Smooth muscle cell (in vitro differentiated cells): ENCODE data around the gene MACROD2. TPM values are rescaled to one million over a fixed set of nuclear protein-coding genes. Genes with fewer than 3 reads are reported as not detected.

Experiments
- DNase-seq: peaks from one replicate; lab custom pipeline; 2025; ENCODE audit not compliant: unreplicated experiment; lab: John Stamatoyannopoulos, UW
- H2AFZ ChIP-seq: fragments of 200-600 bp; sonication (generic); 2 replicates; pipeline ENCODE4 v1.6.0; 2016; ENCODE audit warnings: antibody characterized with exemption, low read depth, mild to moderate bottlenecking
- H3F3A ChIP-seq: fragments of 200-600 bp; sonication (generic); 2 replicates; pipeline ENCODE4 v1.6.0; 2017; ENCODE audit warnings: antibody characterized with exemption, low read depth
- H3K27ac ChIP-seq: fragments of 200-600 bp; sonication (generic); 2 replicates; pipeline ENCODE4 v1.5.1; 2016; ENCODE audit warnings: low read depth, mild to moderate bottlenecking
- H3K27me3 ChIP-seq: fragments of 200-600 bp; sonication (generic); 2 replicates; pipeline ENCODE4 v1.6.1; 2016; ENCODE audit warnings: low read depth, mild to moderate bottlenecking
- H3K36me3 ChIP-seq: fragments of 200-600 bp; sonication (generic); 2 replicates; pipeline ENCODE4 v1.5.1; 2016; ENCODE audit warnings: low read depth
- H3K4me1 ChIP-seq: fragments of 200-600 bp; sonication (generic); 2 replicates; pipeline ENCODE4 v1.5.1; 2016; ENCODE audit warnings: low read depth
- H3K4me2 ChIP-seq: fragments of 200-600 bp; sonication (generic); 2 replicates; pipeline ENCODE4 v1.6.0; 2016; ENCODE audit warnings: mild to moderate bottlenecking
- H3K4me3 ChIP-seq: fragments of 200-600 bp; sonication (generic); 2 replicates; pipeline ENCODE4 v1.5.1; 2016; ENCODE audit warnings: mild to moderate bottlenecking
- H3K79me2 ChIP-seq: fragments of 200-600 bp; sonication (generic); 2 replicates; pipeline ENCODE4 v1.6.0; 2016; ENCODE audit warnings: low read depth, mild to moderate bottlenecking
- H3K9ac ChIP-seq: fragments of 200-600 bp; sonication (generic); 2 replicates; pipeline ENCODE4 v1.6.0; 2016; ENCODE audit warnings: low read depth
- H3K9me3 ChIP-seq: fragments of 200-600 bp; sonication (generic); replicated peaks from 2 replicates; pipeline ENCODE4 v1.5.1; 2016; ENCODE audit warnings: low read depth
- H4K20me1 ChIP-seq: fragments of 200-600 bp; sonication (generic); 2 replicates; pipeline ENCODE4 v1.6.0; 2016; ENCODE audit warnings: low read depth
- WGBS: methylation state at CpG from one replicate; pipeline ENCODE4 v1.1.7; 2016; ENCODE audit warnings: low lambda C conversion rate; 5-methylcytosine and 5-hydroxymethylcytosine counted together
- polyA plus RNA-seq: library from polyadenylated mRNA; unstranded; fragments of >200 nt; fragmentation: Nextera tagmentation; extraction: Ambion mirVana; gene quantifications from 2 replicates; pipeline ENCODE4 v1.2.1, GENCODE V29; 2016
- total RNA-seq: library from RNA; depleted of rRNA; stranded (reverse); fragments of >200 nt; gene quantifications from 2 replicates; pipeline ENCODE4 v1.2.3, GENCODE V29; 2014
- TF ChIP-seq, protein P1 (sequence below): fragments of 200-600 bp; sonication (generic); IDR thresholded peaks from 2 replicates; pipeline ENCODE4 v1.5.1; 2017; ENCODE audit warnings: borderline replicate concordance, mild to moderate bottlenecking, antibody characterized with exemption; ENCODE audit not compliant: insufficient read depth, poor library complexity, severe bottlenecking

The MACROD2 gene
- total RNA-seq: 0.04 and 0.94 TPM in 2 replicates
- polyA plus RNA-seq: 0.32 and 0.89 TPM in 2 replicates

- H4K20me1 ChIP-seq: no peaks in the 10 kb centered on the region
- no peaks in the 10 kb centered on the region for H3K9me3 ChIP-seq
- DNase-seq: peak; percentile 44
- peaks cover 7% of the 10 kb centered on the region for H3K4me1 ChIP-seq
- H3K27ac ChIP-seq: no peak within 1 kb of the TSS
- H3F3A ChIP-seq: no peaks in the 10 kb centered on the region
- peak within 1 kb of the TSS; percentile 69 for H3K4me3 ChIP-seq
- 2% methylated on average over 47 of the region's 61 CpGs for WGBS
- TF ChIP-seq, protein P1, sequence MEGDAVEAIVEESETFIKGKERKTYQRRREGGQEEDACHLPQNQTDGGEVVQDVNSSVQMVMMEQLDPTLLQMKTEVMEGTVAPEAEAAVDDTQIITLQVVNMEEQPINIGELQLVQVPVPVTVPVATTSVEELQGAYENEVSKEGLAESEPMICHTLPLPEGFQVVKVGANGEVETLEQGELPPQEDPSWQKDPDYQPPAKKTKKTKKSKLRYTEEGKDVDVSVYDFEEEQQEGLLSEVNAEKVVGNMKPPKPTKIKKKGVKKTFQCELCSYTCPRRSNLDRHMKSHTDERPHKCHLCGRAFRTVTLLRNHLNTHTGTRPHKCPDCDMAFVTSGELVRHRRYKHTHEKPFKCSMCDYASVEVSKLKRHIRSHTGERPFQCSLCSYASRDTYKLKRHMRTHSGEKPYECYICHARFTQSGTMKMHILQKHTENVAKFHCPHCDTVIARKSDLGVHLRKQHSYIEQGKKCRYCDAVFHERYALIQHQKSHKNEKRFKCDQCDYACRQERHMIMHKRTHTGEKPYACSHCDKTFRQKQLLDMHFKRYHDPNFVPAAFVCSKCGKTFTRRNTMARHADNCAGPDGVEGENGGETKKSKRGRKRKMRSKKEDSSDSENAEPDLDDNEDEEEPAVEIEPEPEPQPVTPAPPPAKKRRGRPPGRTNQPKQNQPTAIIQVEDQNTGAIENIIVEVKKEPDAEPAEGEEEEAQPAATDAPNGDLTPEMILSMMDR: no peak
- H3K9ac ChIP-seq: no peak within 1 kb of the TSS
- no peaks in the 10 kb centered on the region for H3K79me2 ChIP-seq
- peak within 1 kb of the TSS; percentile 9 for H2AFZ ChIP-seq
- H3K4me2 ChIP-seq: peak within 1 kb of the TSS; percentile 92
- H3K36me3 ChIP-seq: no peaks in the 10 kb centered on the region
- peaks cover 20% of the 10 kb centered on the region for H3K27me3 ChIP-seq
These were observed at the start of gene MACROD2 for GRCh38 chr20:13995086-13995665. TSS of gene MACROD2 (plus strand) at chr20:13995516.

DNA sequence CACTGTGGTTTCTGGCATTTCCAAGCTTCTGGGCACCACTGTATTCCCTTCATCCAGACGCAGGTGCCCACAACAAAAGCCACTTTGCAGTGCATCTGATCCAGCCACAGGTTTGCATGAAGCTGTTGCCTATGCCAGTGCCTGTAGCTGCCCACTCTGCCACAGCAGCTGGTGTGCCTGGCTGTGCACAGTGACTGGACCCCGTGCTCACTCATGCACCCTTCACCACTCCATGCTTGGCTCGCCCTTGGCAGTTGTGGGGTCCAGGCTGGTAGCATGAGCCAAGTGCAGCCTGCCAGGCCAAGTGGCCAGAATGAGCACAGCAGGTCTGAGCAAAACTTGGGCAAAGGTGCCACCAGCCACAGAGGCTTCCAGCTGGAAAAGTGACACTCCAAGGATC is 47.6 kb upstream of the MACROD2 start:
- Histone ChIP-seq H3K4me3 (no peak overlapping the region), H3K36me3 (no peaks in the 10 kb centered on the region), H3F3A (no peaks in the 10 kb centered on the region), H3K27ac (no peak overlapping the region), H3K9me3 (no peaks in the 10 kb centered on the region), H3K27me3 (no peaks in the 10 kb centered on the region), H3K79me2 (no peaks in the 10 kb centered on the region), H2AFZ (no peak overlapping the region), H3K4me1 (no peaks in the 10 kb centered on the region), H3K9ac (no peak overlapping the region), H4K20me1 (no peaks in the 10 kb centered on the region), H3K4me2 (no peak overlapping the region)
- 82% methylated on average over 3 of the region's 3 CpGs for WGBS
- no peak for DNase-seq
- TF ChIP-seq, protein P1: no peak

GRCh38 chr20:13953227-13953626 is 42.1 kb upstream of the MACROD2 start:
- H2AFZ ChIP-seq: no peak overlapping the region
- DNase-seq: no peak
- H3K4me3 ChIP-seq: no peak overlapping the region
- WGBS: 61% methylated on average over 6 of the region's 6 CpGs
- no peaks in the 10 kb centered on the region for H4K20me1 ChIP-seq
- H3K9me3 ChIP-seq: no peaks in the 10 kb centered on the region
- H3K9ac ChIP-seq: no peak overlapping the region
- H3K27me3 ChIP-seq: no peaks in the 10 kb centered on the region
- no peak overlapping the region for H3K4me2 ChIP-seq
- TF ChIP-seq, protein P1: no peak
- H3F3A ChIP-seq: no peaks in the 10 kb centered on the region
- H3K27ac ChIP-seq: no peak overlapping the region
- no peaks in the 10 kb centered on the region for H3K79me2 ChIP-seq
- no peaks in the 10 kb centered on the region for H3K36me3 ChIP-seq
- no peaks in the 10 kb centered on the region for H3K4me1 ChIP-seq

- 88% methylated on average over 2 of the region's 2 CpGs for WGBS
- DNase-seq: no peak
- Histone ChIP-seq H3K27ac (no peak overlapping the region), H3K27me3 (no peaks in the 10 kb centered on the region), H3K36me3 (no peaks in the 10 kb centered on the region), H3K4me2 (no peak overlapping the region), H3K9me3 (no peaks in the 10 kb centered on the region), H3K4me3 (no peak overlapping the region), H3F3A (no peaks in the 10 kb centered on the region), H3K4me1 (no peaks in the 10 kb centered on the region), H3K9ac (no peak overlapping the region), H2AFZ (no peak overlapping the region), H3K79me2 (no peaks in the 10 kb centered on the region), H4K20me1 (no peaks in the 10 kb centered on the region)
- TF ChIP-seq, protein P1: no peak
These were observed 35.2 kb upstream of the MACROD2 start for GRCh38 chr20:13960119-13960518.
